Caco-2 (cell line): ENCODE measurements around the gene KANK3. TPM values are rescaled to one million over a fixed set of nuclear protein-coding genes. Genes with fewer than 3 reads are reported as not detected.

Experiments used
- BruUV-seq: library from RNA; stranded (reverse); fragments of 400-500 nt; replicated peaks from 2 replicates; lab custom pipeline; 2021; lab: Mats Ljungman, UMichigan
- CTCF ChIA-PET: fragments of 300-600 bp; sonication (Branson Sonifier 250); formaldehyde crosslinking; loops from one replicate; lab custom pipeline; 2022; ENCODE audit warnings: antibody characterized with exemption; lab: Charles Lee
- POLR2A ChIA-PET: fragments of 300-600 bp; sonication (Branson Sonifier 250); formaldehyde crosslinking; loops from one replicate; lab custom pipeline; 2022; ENCODE audit warnings: antibody characterized with exemption; lab: Charles Lee
- DNase-seq, 2 experiments: peaks; one replicate each; pipeline versions ENCODE4 v3.0.0 to v3.0.0-alpha.2; 2020 to 2022
- H3K27me3 ChIP-seq: replicated peaks from 2 replicates; pipeline ENCODE4 v1.6.0; 2011; ENCODE audit warnings: low read length; ENCODE audit not compliant: control insufficient read depth, insufficient read depth
- H3K36me3 ChIP-seq: 2 replicates; pipeline ENCODE4 v1.5.1; 2011; ENCODE audit warnings: low read length; ENCODE audit not compliant: control insufficient read depth, insufficient read depth
- H3K4me1 ChIP-seq: fragments of 250-450 bp; sonication (Bioruptor Pico); 2 replicates; pipeline ENCODE4 v1.5.1; 2020; ENCODE audit warnings: mild to moderate bottlenecking
- H3K4me3 ChIP-seq: 2 replicates; pipeline ENCODE4 v1.5.1; 2011; ENCODE audit warnings: low read depth, mild to moderate bottlenecking, control low read depth, low read length
- H3K9me3 ChIP-seq: fragments of 250-450 bp; sonication (Bioruptor Pico); 2 replicates; pipeline ENCODE4 v1.5.1; 2020; ENCODE audit warnings: mild to moderate bottlenecking, moderate library complexity
- H3K27ac Mint-ChIP-seq: one replicate; pipeline ENCODE4 v1.8.0; 2022; ENCODE audit warnings: mixed read lengths; ENCODE audit not compliant: unreplicated experiment
- H3K27me3 Mint-ChIP-seq: one replicate; pipeline ENCODE4 v1.8.0; 2022; ENCODE audit warnings: mixed read lengths; ENCODE audit not compliant: insufficient read depth, unreplicated experiment
- H3K36me3 Mint-ChIP-seq: one replicate; pipeline ENCODE4 v1.8.0; 2022; ENCODE audit warnings: mild to moderate bottlenecking, mixed read lengths; ENCODE audit not compliant: insufficient read depth, unreplicated experiment
- H3K4me1 Mint-ChIP-seq: one replicate; pipeline ENCODE4 v1.8.0; 2022; ENCODE audit warnings: low read depth, mixed read lengths; ENCODE audit not compliant: unreplicated experiment
- H3K4me3 Mint-ChIP-seq: one replicate; pipeline ENCODE4 v1.8.0; 2022; ENCODE audit warnings: mild to moderate bottlenecking, moderate library complexity, mixed read lengths; ENCODE audit not compliant: unreplicated experiment
- H3K9me3 Mint-ChIP-seq: one replicate; pipeline ENCODE4 v1.8.0; 2022; ENCODE audit warnings: mixed read lengths; ENCODE audit not compliant: unreplicated experiment
- intact Hi-C: fragments of 100-400 bp; cut with micrococcal nuclease; formaldehyde crosslinking; loops from one replicate; pipeline ENCODE4 v1.10.0; 2022; ENCODE audit not compliant: unreplicated experiment
- total RNA-seq: library from RNA; stranded (reverse); gene quantifications from 2 replicates; pipeline ENCODE4 v1.2.3, GENCODE V29; 2022
- TF ChIP-seq, protein P1 (sequence below), 2 experiments: fragments of 200-600 bp in 1 of 2; IDR thresholded peaks; 1 replicate in 1 of 2; 2 replicates in 1 of 2; pipeline versions ENCODE4 v1.5.1 to v1.8.0; 2011 to 2022; ENCODE audit warnings: antibody characterized with exemption in 1 of 2, control low read depth in 1 of 2, inconsistent platforms in 1 of 2, low read depth in 1 of 2, low read length in 1 of 2, mild to moderate bottlenecking in 1 of 2, moderate library complexity in 1 of 2; ENCODE audit not compliant: insufficient read depth in 1 of 2, severe bottlenecking in 1 of 2, unreplicated experiment in 1 of 2

Gene KANK3
- total RNA-seq, 1 experiment from 2014 or later, result 1.1 TPM

DNA sequence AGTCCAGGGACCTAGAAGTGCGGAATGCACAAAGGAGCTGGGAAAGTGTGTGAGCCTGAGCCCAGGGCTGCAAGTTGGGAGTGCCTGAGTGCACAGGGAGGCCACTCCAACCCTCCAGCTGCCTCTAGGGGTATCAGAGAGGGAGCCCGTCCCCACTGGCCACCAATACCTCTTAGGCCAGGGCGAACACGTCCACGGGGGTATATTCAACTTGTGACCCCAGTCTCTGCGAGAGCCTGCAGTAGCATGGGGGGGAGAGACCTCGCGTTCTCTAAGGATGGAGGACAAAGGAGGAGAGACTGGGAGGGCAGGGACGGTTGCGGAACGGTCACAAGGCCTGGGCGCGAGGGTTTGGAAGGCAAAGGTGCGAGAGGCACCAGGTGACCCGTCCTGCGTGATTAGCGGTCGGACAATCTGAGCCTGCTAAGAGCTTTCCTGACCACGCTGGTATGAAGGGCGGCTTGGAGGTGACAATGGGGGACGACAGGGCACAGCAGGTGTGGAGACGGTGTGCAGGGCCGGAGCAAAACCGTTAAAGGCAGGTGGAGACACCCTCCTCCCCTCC, 35.6 kb downstream of the KANK3 start:
- no peaks in the 10 kb centered on the region for H3K9me3 Mint-ChIP-seq
- CTCF ChIA-PET, result no interaction called here
- Histone ChIP-seq H3K36me3 (peaks cover 2% of the 10 kb centered on the region), H3K27me3 (no peaks in the 10 kb centered on the region), H3K9me3 (no peaks in the 10 kb centered on the region), H3K4me3 (peak overlapping the region; percentile 85), H3K4me1 (no peaks in the 10 kb centered on the region)
- peak overlapping the region; percentile 91 for H3K4me3 Mint-ChIP-seq
- peaks cover 13% of the 10 kb centered on the region for H3K4me1 Mint-ChIP-seq
- TF ChIP-seq, protein P1, sequence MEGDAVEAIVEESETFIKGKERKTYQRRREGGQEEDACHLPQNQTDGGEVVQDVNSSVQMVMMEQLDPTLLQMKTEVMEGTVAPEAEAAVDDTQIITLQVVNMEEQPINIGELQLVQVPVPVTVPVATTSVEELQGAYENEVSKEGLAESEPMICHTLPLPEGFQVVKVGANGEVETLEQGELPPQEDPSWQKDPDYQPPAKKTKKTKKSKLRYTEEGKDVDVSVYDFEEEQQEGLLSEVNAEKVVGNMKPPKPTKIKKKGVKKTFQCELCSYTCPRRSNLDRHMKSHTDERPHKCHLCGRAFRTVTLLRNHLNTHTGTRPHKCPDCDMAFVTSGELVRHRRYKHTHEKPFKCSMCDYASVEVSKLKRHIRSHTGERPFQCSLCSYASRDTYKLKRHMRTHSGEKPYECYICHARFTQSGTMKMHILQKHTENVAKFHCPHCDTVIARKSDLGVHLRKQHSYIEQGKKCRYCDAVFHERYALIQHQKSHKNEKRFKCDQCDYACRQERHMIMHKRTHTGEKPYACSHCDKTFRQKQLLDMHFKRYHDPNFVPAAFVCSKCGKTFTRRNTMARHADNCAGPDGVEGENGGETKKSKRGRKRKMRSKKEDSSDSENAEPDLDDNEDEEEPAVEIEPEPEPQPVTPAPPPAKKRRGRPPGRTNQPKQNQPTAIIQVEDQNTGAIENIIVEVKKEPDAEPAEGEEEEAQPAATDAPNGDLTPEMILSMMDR (IDR thresholded peaks at IDR 0.05; ENCODE audit: insufficient read depth in 1 of 2, low read depth in 1 of 2, low read length in 1 of 2, severe bottlenecking in 1 of 2, unreplicated experiment in 1 of 2), result no peak
- no peaks in the 10 kb centered on the region for H3K27me3 Mint-ChIP-seq
- peaks cover 31% of the 10 kb centered on the region for H3K36me3 Mint-ChIP-seq
- DNase-seq, result peak in 1 of 2 experiments; percentile 47
- POLR2A ChIA-PET, result interaction anchor here (0.7 to 1.4 kb wide), 2 partner anchors 13 to 356 kb away, joined by 4 to 12 read pairs; partner anchors contain the start of genes NDUFA7 and RPS28
- peak overlapping the region; percentile 96 for H3K27ac Mint-ChIP-seq
- intact Hi-C loops, result no loop called here
- TSS peak; percentile 42 for BruUV-seq

DNA sequence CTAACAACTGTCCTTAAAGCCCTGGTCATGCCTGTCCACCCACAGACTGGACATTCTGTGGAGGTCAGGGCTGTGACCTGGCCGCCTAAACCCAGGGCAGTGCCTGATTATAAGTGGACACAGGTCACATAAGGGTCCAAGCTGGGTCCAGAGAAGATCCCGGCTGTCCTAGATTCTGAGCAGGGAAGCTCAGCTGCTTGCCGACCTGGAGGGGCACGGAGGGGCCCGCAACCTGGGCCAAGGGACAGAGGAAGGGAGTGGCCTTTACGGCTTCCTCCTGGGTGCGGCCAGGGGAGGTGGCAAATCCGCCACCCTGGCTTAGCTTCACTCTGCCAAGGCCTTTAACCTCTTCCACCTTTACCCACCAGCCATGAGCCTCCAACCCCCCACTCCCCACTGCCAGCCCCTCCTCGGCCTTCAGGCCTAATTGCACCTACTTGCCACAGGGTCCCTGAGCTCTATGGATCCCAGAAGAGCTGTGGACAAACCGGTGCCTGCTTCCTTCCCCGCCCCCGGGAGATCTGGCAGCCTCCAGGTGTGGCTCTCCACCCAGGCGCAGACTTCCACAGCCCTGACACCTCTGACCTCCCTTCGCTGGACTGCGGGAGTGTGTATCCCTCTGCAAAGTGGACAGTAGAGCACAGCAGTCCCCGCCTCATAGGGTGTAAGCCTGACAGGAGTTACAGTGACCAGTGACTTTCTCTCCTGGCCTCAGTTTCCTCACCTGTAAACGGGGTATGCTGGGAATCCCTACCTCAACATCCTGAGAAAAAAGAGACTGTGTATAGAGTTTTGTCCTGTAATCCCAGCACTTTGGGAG, 36.6 kb downstream of the KANK3 start:
- Histone ChIP-seq H3K27me3 (no peaks in the 10 kb centered on the region), H3K36me3 (peaks cover 2% of the 10 kb centered on the region; the same call in 1 of the 2 replicates), H3K9me3 (no peaks in the 10 kb centered on the region), H3K4me1 (no peaks in the 10 kb centered on the region), H3K4me3 (no peak overlapping the region)
- Mint-ChIP-seq H3K4me3 (peak overlapping the region; percentile 91), H3K9me3 (no peaks in the 10 kb centered on the region), H3K4me1 (peaks cover 13% of the 10 kb centered on the region), H3K36me3 (peaks cover 31% of the 10 kb centered on the region), H3K27me3 (no peaks in the 10 kb centered on the region), H3K27ac (peak overlapping the region; percentile 96)
- intact Hi-C loops, result no loop called here
- peak in 1 of 2 experiments; percentile 28 for DNase-seq
- ChIA-PET CTCF (no interaction called here), POLR2A (interaction anchor here (0.7 to 1.4 kb wide), 2 partner anchors 14 to 355 kb away, joined by 4 to 12 read pairs; partner anchors contain the start of genes NDUFA7 and RPS28)
- TF ChIP-seq, protein P1 (IDR thresholded peaks at IDR 0.05; ENCODE audit: insufficient read depth in 1 of 2, low read depth in 1 of 2, low read length in 1 of 2, severe bottlenecking in 1 of 2, unreplicated experiment in 1 of 2), result no peak
- BruUV-seq, result no TSS peak

DNA sequence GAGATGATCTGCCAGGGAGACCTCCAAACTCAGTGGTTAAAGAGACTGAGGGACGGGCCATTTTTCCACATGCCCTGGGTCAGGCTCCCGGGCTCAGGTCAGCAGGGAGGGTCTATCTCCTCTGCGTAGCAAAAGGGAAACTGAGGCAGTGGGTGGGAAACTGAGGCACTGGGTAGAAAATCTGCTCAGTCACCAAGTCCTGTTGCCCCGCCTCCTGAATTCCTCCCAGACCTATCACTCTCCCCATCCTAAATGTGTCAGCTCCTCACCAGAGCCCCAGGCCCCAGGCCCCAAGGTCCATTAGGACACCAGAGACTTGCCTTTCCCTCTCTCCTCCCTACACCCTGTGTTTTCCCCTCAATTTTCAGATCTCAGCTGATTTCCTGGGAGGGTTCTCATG, 37.3 kb downstream of the KANK3 start:
- peaks cover 13% of the 10 kb centered on the region for H3K4me1 Mint-ChIP-seq
- TF ChIP-seq, protein P1 (IDR thresholded peaks at IDR 0.05; ENCODE audit: insufficient read depth in 1 of 2, low read depth in 1 of 2, low read length in 1 of 2, severe bottlenecking in 1 of 2, unreplicated experiment in 1 of 2), result no peak
- Histone ChIP-seq H3K4me1 (no peaks in the 10 kb centered on the region), H3K4me3 (no peak overlapping the region), H3K36me3 (no peaks in the 10 kb centered on the region; the same call in 1 of the 2 replicates), H3K9me3 (no peaks in the 10 kb centered on the region), H3K27me3 (no peaks in the 10 kb centered on the region)
- H3K4me3 Mint-ChIP-seq, result no peak overlapping the region
- CTCF ChIA-PET, result no interaction called here
- no peaks in the 10 kb centered on the region for H3K9me3 Mint-ChIP-seq
- intact Hi-C loops, result no loop called here
- POLR2A ChIA-PET, result no interaction called here
- H3K36me3 Mint-ChIP-seq, result peaks cover 31% of the 10 kb centered on the region
- no peak overlapping the region for H3K27ac Mint-ChIP-seq
- peak in 1 of 2 experiments; percentile 24 for DNase-seq
- no TSS peak for BruUV-seq
- H3K27me3 Mint-ChIP-seq, result no peaks in the 10 kb centered on the region
